Measurements from ENCODE around the gene PTPRD. TPM values are rescaled to one million over a fixed set of nuclear protein-coding genes. Genes with fewer than 3 reads are reported as not detected.

PTPRD gene
- total RNA-seq, 1 experiment from 2014 or later: 0.02 TPM

DNA sequence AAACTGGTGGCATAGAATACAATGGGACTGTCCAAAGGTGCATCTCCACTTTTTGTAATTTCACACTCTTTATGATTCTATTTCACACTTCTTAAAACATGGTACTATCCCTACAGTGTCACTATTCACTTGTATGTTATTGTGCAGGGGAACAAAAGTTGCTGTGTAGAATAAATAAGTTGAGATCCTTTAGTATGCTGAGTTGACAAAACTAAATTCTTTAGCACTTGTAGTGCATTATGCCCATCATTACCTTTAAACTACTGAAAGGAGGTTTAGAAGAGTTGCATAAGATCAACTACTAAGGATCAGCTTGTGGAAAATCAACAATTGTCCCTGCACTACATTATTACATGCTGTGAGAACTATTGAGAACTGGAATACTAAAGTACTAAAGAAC lies 1380.9 kb downstream of the PTPRD start:
- intact Hi-C loops (cut with micrococcal nuclease): no loop called here

More for the DNA sequence above, 1380.9 kb downstream of the PTPRD start:
- no TSS peak for BruUV-seq (replicated peaks)
- TF ChIP-seq YY1 (IDR thresholded peaks at IDR 0.05; ENCODE audit: extremely low read depth, insufficient replicate concordance, low read depth, low read length) (no peak), POLR2AphosphoS5 (IDR thresholded peaks at IDR 0.05; ENCODE audit: low read depth, low read length) (no peak), FOSL1 (IDR thresholded peaks at IDR 0.05; ENCODE audit: low read depth) (no peak), EGR1 (IDR thresholded peaks at IDR 0.05; ENCODE audit: low read depth) (no peak), EZH2phosphoT487 (IDR thresholded peaks at IDR 0.05; ENCODE audit: borderline replicate concordance) (no peak), ZNF274 (IDR thresholded peaks at IDR 0.05; ENCODE audit: low read depth, low read length) (no peak), CEBPB (IDR thresholded peaks at IDR 0.05; ENCODE audit: low read depth) (no peak), JUND (IDR thresholded peaks at IDR 0.05) (no peak), EZH2 (IDR thresholded peaks at IDR 0.05) (no peak), RAD21 (IDR thresholded peaks at IDR 0.05; ENCODE audit: low read depth) (no peak), ELF1 (IDR thresholded peaks at IDR 0.05; ENCODE audit: borderline replicate concordance, low read depth) (no peak)
- TF ChIP-seq, protein P1, sequence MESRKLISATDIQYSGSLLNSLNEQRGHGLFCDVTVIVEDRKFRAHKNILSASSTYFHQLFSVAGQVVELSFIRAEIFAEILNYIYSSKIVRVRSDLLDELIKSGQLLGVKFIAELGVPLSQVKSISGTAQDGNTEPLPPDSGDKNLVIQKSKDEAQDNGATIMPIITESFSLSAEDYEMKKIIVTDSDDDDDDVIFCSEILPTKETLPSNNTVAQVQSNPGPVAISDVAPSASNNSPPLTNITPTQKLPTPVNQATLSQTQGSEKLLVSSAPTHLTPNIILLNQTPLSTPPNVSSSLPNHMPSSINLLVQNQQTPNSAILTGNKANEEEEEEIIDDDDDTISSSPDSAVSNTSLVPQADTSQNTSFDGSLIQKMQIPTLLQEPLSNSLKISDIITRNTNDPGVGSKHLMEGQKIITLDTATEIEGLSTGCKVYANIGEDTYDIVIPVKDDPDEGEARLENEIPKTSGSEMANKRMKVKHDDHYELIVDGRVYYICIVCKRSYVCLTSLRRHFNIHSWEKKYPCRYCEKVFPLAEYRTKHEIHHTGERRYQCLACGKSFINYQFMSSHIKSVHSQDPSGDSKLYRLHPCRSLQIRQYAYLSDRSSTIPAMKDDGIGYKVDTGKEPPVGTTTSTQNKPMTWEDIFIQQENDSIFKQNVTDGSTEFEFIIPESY (IDR thresholded peaks at IDR 0.05; ENCODE audit: extremely low read depth, insufficient replicate concordance, low read length): no peak
- TF ChIP-seq, protein P2, sequence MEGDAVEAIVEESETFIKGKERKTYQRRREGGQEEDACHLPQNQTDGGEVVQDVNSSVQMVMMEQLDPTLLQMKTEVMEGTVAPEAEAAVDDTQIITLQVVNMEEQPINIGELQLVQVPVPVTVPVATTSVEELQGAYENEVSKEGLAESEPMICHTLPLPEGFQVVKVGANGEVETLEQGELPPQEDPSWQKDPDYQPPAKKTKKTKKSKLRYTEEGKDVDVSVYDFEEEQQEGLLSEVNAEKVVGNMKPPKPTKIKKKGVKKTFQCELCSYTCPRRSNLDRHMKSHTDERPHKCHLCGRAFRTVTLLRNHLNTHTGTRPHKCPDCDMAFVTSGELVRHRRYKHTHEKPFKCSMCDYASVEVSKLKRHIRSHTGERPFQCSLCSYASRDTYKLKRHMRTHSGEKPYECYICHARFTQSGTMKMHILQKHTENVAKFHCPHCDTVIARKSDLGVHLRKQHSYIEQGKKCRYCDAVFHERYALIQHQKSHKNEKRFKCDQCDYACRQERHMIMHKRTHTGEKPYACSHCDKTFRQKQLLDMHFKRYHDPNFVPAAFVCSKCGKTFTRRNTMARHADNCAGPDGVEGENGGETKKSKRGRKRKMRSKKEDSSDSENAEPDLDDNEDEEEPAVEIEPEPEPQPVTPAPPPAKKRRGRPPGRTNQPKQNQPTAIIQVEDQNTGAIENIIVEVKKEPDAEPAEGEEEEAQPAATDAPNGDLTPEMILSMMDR (IDR thresholded peaks at IDR 0.05 in 2 of 3, conservative IDR thresholded peaks at IDR 0.05 in 1 of 3; ENCODE audit: borderline replicate concordance in 1 of 3, insufficient read depth in 1 of 3, low read depth in 2 of 3, low read length in 2 of 3): no peak
- Histone ChIP-seq H3K9me3 (ENCODE audit: control insufficient read depth in 1 of 2, insufficient read depth in 1 of 2, low read depth in 1 of 2, low read length in 2 of 2) (peaks cover 0 to 21% of the 10 kb centered on the region in 2 experiments; a peak in 1 of 4 replicates), H3K4me3 (replicated peaks in 1 of 2; ENCODE audit: low read depth in 1 of 2, low read length in 2 of 2) (no peak overlapping the region), H3K9me2 (ENCODE audit: insufficient read depth) (no peaks in the 10 kb centered on the region), H3K9ac (ENCODE audit: low read length) (no peak overlapping the region), H3K79me2 (ENCODE audit: insufficient read depth, low read length) (no peaks in the 10 kb centered on the region), H4K20me1 (ENCODE audit: insufficient read depth) (no peaks in the 10 kb centered on the region), H3K36me3 (ENCODE audit: control insufficient read depth in 1 of 2, insufficient read depth in 2 of 2, low read length in 2 of 2) (no peaks in the 10 kb centered on the region), H2AFZ (ENCODE audit: low read depth, low read length, poor library complexity, severe bottlenecking) (no peak overlapping the region), H3K27me3 (ENCODE audit: insufficient read depth, low read length) (no peaks in the 10 kb centered on the region), H3K27ac (ENCODE audit: low read depth, low read length) (no peak overlapping the region), H3K4me2 (ENCODE audit: low read length) (no peak overlapping the region), H3K4me1 (ENCODE audit: control insufficient read depth in 1 of 2, insufficient read depth in 2 of 2, low read length in 2 of 2) (no peaks in the 10 kb centered on the region)
- no peak for ATAC-seq
- ChIA-PET POLR2A (no interaction called here), CTCF (no interaction called here), RAD21 (ENCODE audit: low non-redundant PET in 1 of 2, low total read pairs in 2 of 2, uncharacterized antibody in 2 of 2, unreplicated experiment in 2 of 2) (no interaction called here)
- DNase-seq (ENCODE audit: low read depth, low spot score): no peak
